ENCODE measurements around the gene SMOC1.

Gene SMOC1

DNA sequence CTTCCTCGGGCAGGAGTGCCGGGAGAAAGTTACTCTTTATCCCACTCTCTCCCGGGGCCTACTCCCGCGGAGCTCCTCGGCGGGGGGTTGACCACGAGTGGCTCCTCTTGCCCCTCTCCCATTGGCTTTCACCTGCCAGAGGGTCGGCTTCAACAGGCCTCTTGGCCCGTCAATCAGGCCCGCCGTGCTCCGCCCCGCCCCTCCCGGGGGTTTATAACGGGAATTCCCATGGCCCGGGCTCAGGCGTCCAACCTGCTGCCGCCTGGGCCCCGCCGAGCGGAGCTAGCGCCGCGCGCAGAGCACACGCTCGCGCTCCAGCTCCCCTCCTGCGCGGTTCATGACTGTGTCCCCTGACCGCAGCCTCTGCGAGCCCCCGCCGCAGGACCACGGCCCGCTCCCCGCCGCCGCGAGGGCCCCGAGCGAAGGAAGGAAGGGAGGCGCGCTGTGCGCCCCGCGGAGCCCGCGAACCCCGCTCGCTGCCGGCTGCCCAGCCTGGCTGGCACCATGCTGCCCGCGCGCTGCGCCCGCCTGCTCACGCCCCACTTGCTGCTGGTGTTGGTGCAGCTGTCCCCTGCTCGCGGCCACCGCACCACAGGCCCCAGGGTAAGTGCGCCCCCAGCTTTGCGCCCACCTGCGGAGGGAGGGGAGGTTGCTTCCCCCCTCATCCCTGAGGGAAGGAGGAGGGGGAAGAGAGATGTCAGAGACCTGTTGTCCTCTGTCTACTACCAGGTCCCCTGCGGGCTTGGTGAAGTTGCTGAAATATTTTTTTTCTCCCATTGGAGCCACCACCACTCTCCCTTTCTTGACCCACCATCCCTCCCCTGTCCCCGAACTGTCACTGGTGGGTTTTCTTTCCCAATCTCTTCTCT is at the start of gene SMOC1:
SMOC1 (plus strand) TSS at position 242 of the 869 bp plus-strand sequence; CDS start at position 505, 263 bp downstream.
- DNase-seq = no peak

- no peak for DNase-seq
These were observed 40.3 kb upstream of the SMOC1 start for GRCh38 chr14:69838881-69839416.

GRCh38 chr14:69839661-69840060 is 39.6 kb upstream of the SMOC1 start:
- no peak for DNase-seq

- no peak for DNase-seq
These were observed 37.6 kb upstream of the SMOC1 start for GRCh38 chr14:69841656-69842055.

DNA sequence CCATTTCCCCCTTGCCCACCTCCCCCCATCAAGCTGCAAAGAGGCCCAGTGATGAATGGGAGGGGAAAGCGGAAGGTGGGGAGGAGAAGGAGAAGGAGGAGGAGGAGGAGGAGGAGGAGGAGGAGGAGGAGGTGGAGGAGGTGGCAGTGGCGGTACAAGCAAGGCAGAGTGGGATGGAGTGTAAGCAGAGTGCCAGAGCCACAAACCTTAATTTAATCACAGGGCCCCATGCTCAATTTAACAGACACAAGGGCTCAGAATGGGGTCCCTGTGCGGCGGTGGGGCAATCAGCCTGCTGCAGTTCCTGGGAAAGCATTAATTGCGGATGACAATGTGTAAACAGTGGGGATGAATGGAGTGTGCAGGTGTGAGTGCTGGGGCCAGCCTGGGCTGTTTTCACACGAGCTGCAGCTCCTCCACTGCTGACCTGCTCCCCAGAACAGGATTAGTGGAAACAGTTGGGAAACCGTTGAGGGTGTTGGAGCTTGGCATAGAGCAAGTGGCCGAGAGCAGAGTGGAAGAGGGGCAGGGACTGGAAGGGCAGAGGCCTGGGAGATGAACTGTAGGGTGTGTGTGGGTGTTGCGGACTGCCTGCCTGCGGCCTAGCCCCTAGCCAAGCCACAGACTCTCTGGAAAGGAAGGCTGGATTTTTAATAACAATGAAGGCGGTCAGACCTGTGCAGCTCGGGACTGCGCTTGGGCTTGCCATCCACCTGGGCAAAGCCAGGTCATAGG is 36.4 kb upstream of the SMOC1 start:
- no peak for DNase-seq

DNA sequence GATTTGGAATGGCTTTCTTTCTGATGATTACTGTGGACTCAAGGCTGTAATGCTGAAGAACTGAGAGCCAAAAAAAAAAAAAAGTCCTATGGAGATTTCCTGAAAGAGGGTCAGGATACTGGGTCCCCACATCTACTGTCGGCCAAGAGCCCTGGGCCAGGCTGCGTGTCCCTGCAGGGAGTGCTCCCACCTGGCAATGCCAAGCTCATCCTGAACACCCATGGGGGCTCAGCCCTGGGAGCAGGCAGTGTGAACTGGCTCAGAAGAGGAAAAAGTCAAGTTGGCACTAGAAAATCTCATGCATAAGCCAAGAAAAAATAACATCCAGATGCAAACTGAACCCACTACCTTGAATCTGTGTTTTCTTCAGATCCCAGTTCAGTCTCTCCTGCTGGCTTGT is 35.0 kb upstream of the SMOC1 start:
- DNase-seq = no peak

DNA sequence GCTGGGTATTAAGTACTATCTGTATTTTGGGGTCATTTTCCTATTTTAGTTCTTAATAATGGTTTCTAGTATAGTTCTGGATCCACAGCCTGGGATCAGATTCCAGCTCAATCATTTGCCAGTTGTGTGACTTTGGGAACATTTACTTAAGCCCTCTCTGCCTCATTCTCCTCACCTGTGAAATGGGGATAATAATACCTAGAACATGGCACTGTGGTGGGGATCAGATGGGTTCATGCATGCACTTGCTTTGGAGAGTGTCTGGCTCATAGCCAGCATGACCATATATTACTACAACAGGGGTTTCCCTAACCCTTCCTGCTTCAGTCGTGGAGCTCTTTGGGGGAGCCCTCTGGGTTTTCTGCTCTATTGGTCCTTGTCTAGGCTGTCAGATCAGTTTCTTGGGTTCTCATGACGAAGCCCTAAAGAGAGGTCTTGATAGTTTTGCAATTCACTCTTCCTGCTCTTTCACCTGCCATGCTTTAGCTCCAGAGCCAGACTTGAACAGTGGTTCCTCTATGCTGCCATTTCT is 34.1 kb upstream of the SMOC1 start:
- DNase-seq = no peak

GRCh38 chr14:69845787-69846186 is 33.4 kb upstream of the SMOC1 start:
- DNase-seq = no peak

DNA sequence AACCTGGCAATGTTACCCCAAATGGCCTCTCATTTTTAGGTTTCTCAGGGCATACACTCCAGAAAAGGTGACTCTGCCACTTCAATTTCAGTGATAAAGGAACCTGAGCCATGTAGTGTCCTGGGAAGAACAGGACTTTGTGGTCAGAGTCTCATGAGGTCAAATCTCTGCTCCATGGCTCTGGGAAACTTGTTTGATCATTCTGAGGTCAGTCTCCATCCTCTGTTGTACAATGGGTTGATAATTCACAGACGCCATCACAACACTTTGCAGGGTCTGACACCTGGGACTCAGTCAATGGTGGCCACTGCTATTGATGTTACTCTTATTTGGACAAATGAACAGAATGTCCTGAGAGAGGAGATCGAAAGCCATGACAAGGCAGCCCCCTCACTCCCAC is 31.1 kb upstream of the SMOC1 start:
- DNase-seq = no peak

GRCh38 chr14:69848903-69849391 is 30.3 kb upstream of the SMOC1 start:
- DNase-seq = no peak

DNA sequence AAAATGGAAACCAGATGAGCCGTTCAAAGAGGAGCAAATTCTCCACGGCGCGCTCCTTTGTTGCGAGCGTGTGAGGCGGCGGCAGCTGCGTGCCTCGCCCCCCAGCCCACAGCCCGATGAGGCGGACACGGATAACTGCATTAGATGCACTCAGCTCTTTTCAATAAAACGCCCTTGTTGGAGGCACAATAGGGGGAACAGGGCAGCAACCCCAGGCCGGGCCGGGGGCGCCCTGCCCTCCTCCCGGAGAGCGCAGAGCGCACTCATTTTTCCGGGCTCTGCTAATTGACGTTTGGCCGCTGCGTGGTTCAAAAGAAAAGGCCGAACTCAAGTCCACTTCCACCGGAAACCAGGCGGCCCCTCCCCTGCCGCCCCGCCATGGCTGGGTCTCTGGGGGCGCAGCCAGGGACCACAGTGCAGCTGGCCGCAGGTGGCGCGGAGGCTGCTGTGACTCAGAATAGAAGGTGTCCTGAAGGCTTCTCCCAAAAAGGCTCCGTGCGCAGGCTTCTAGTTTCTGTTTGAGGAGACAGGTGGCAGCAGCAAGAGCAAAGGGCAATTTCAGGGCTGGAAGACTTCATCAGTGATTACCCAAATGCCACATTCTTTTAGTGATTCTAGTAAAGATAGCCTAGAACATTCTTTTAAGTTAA is 29.0 kb upstream of the SMOC1 start:
- DNase-seq = no peak

DNA sequence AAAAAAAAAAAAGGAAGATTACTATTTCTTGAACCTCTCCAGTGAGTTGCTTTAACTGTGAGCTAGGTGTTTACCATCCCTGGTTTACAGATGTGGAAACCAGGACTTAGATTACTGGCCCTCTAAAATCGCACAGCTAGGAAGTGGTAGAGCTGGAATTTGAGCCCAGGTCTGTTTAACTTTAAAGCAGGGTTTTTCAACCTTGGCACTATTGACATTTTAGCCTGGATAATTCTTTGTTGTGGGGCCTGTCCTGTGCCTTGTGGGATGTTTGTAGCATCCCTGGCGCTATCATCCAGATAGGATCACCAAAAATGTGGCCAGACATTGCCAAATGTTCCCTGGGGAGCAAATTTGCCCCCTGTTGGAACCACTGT is 28.5 kb upstream of the SMOC1 start:
- DNase-seq = no peak

GRCh38 chr14:69852531-69853321 is 26.5 kb upstream of the SMOC1 start:
- no peak for DNase-seq

GRCh38 chr14:69853774-69854173 is 25.4 kb upstream of the SMOC1 start:
- no peak for DNase-seq

GRCh38 chr14:69854598-69854997 is 24.6 kb upstream of the SMOC1 start:
- no peak for DNase-seq

DNA sequence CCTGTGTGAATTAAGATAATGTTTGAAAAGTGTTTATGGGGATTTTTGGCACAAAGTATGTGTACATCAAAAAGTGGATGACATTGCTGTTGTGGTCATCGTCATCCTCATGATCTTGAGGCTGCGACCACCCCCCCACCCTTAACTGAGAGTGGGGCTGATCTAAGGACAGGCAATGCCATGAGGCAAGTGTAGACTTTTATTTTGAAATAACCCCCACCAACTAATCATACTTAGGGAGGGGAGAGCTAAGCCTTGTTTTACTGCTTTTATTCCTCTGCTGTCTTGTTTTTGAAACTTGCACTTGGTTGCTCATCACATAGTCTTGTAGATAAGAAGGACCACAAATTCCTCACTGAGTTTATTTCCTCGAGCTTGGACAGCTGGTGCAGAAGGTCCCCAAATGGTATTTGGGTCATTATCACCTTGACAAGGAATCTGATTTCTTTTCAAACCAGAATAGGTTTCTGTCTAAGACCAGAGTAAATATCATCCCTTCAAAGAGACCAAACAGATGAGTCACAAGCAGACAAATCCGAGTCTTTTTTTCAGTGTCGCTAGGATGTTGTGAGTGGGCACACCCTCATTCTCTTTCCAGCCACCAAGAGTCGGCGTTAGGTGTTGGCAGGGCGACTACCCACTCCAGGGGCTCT is 23.9 kb upstream of the SMOC1 start:
- no peak for DNase-seq

GRCh38 chr14:69858801-69859200 is 20.4 kb upstream of the SMOC1 start:
- no peak for DNase-seq

- DNase-seq = no peak
These were observed 19.6 kb upstream of the SMOC1 start for GRCh38 chr14:69859591-69859990.

GRCh38 chr14:69860221-69860620 is 19.0 kb upstream of the SMOC1 start:
- DNase-seq = no peak

GRCh38 chr14:69861025-69861569 is 18.1 kb upstream of the SMOC1 start:
- no peak for DNase-seq

- no peak for DNase-seq
These were observed 16.1 kb upstream of the SMOC1 start for GRCh38 chr14:69863083-69863482.

All from activated naive CD4-positive, alpha-beta T cell (primary cell).